ENCODE results near the gene C11orf86.

GRCh38 chr11:66974724-66975404 is at the start of gene C11orf86:
- TF ChIP-seq CTCF (IDR thresholded peaks at IDR 0.05): no peak
- TF ChIP-seq POLR2A (IDR thresholded peaks at IDR 0.05): no peak
- TF ChIP-seq EP300 (IDR thresholded peaks at IDR 0.05): no peak

All from upper lobe of left lung (tissue), 4 donors.